ENCODE measurements around the gene MBNL1. TPM values are rescaled to one million over a fixed set of nuclear protein-coding genes. Genes with fewer than 3 reads are reported as not detected.

The MBNL1 gene
- total RNA-seq, 4 donors from 2014 or later = 258 to 478 (median 320) TPM

DNA sequence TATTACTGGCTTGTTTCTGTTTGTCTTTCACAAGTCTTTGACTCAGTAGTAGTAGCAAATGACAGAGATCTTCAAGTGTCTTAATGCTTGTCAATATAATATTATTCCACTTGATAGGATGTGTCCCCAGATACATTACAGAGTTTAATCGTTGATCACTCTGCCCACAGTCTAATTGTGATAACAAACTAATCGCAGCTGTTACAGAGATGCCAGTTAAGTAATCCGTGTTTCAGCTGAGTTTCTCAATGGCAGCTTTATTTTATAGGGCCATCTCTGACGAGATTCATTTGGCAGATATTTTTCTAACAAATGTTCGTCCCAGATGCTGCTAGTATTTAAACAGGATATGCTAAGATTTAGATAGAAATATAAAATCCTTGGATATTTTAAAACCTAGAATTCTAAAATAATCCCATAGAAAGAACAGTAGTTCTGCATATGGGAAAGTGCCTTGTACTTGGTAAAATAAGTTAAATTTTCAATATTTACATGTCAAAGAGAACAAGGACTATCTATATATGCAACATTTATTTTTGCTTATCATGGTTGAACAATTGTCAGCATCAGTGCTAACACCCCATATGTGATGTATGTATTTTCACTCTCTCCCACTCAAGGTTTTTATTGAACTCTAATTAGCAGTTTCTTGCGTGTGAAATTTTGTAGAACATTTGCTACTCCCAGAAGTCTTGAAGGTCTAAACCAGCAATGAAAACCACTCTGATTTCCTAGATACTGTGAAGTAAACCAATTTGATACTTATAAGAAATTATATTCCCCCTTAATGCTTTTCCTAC, 185.5 kb downstream of the MBNL1 start:
- peaks cover 41% of the 10 kb centered on the region for H3K36me3 ChIP-seq

DNA sequence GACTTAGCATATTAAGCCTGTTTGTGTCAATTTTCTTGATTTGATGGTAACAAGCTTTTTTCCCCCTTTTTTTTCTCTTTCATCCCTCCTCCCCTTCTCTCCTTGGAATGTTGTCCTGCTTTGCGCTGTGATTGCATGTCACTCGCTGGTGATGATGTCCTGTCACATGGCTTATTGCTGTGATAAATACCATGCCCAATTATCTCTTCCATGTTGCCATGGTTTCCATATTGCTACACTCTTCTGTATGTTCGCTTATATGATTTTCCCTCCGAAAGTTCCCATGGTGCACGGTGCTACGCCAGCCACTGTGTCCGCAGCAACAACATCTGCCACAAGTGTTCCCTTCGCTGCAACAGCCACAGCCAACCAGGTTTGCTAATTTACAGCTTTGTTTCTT, 187.3 kb downstream of the MBNL1 start:
- H3K36me3 ChIP-seq = peaks cover 48% of the 10 kb centered on the region
- WGBS = 98% methylated on average over 8 of the region's 8 CpGs
- TF ChIP-seq CTCF (IDR thresholded peaks at IDR 0.05) (no peak), POLR2A (IDR thresholded peaks at IDR 0.05) (no peak), EP300 (IDR thresholded peaks at IDR 0.05) (no peak), POLR2AphosphoS5 (IDR thresholded peaks at IDR 0.05) (no peak)

More for the DNA sequence above, 185.5 kb downstream of the MBNL1 start:
- no peak overlapping the region for H3K4me3 ChIP-seq
- no peaks in the 10 kb centered on the region for H3K9me3 ChIP-seq
- H3K27me3 ChIP-seq = no peaks in the 10 kb centered on the region
- no peak overlapping the region for H3K27ac ChIP-seq
- WGBS = 64% methylated on average over 6 of the region's 6 CpGs
- TF ChIP-seq EP300 (IDR thresholded peaks at IDR 0.05) = no peak
- TF ChIP-seq CTCF (IDR thresholded peaks at IDR 0.05) = no peak
- TF ChIP-seq POLR2AphosphoS5 (IDR thresholded peaks at IDR 0.05) = no peak
- TF ChIP-seq POLR2A (IDR thresholded peaks at IDR 0.05) = no peak
- H3K4me1 ChIP-seq = no peaks in the 10 kb centered on the region
- no peak for DNase-seq (ENCODE audit: low spot score in 2 of 2)

DNA sequence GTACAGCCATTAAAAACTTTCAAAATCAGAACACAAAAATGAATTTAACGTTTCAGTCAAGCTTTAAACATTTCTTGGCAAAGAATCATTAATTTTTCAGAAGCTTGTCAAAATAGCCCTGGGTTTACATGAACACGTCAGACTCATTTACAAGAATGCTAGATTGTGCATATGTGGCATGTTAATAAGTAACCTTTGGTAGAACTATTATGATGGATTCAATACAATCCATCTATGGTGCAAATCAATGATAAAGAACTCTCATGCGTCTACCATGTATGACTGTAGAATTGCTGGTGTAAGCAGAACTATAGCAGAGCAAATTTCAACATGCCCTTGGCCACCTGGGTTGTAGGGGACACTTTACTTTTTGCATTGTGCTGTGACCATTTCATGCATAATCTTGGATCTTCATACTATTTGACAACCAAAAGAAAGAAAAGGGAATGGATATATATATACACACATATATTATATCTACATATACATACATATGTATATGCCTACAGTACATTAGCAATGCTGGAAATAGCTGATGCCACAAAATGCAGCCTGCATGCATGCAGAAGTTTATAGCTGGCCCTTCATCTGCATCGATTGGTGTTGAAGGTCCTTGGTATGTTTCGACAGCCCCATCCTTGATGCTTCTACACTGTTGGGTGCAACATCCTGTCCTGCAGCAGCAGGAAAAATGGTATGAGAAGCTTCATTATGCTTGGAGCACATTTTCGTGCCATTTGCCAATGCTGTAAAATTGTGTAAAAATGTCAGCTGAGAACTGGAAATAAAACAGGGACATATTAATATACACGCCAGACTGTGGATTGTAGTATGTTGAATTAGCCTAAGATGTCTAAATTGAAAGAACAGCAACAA, 189.0 kb downstream of the MBNL1 start:
- TF ChIP-seq POLR2AphosphoS5 (IDR thresholded peaks at IDR 0.05) (no peak), CTCF (IDR thresholded peaks at IDR 0.05) (no peak), POLR2A (IDR thresholded peaks at IDR 0.05) (no peak), EP300 (IDR thresholded peaks at IDR 0.05) (no peak)
- DNase-seq (ENCODE audit: low spot score in 2 of 2) = no peak
- Histone ChIP-seq H3K9me3 (no peaks in the 10 kb centered on the region), H3K27me3 (no peaks in the 10 kb centered on the region), H3K4me3 (no peak overlapping the region), H3K4me1 (peaks cover 9% of the 10 kb centered on the region), H3K36me3 (peaks cover 43% of the 10 kb centered on the region), H3K27ac (no peak overlapping the region)
- 71% methylated on average over 7 of the region's 7 CpGs for WGBS

More for the DNA sequence above, 187.3 kb downstream of the MBNL1 start:
- H3K27ac ChIP-seq = no peak overlapping the region
- H3K4me3 ChIP-seq = no peak overlapping the region
- H3K27me3 ChIP-seq = no peaks in the 10 kb centered on the region
- peaks cover 4% of the 10 kb centered on the region for H3K4me1 ChIP-seq
- no peaks in the 10 kb centered on the region for H3K9me3 ChIP-seq
- DNase-seq (ENCODE audit: low spot score in 2 of 2) = no peak

GRCh38 chr3:152458376-152459117, 189.8 kb downstream of the MBNL1 start:
- DNase-seq (ENCODE audit: low spot score in 2 of 2) = no peak
- Histone ChIP-seq H3K4me3 (no peak overlapping the region), H3K4me1 (peaks cover 9% of the 10 kb centered on the region), H3K27ac (no peak overlapping the region), H3K9me3 (no peaks in the 10 kb centered on the region), H3K27me3 (no peaks in the 10 kb centered on the region), H3K36me3 (peaks cover 43% of the 10 kb centered on the region)
- TF ChIP-seq POLR2AphosphoS5 (IDR thresholded peaks at IDR 0.05) (no peak), POLR2A (IDR thresholded peaks at IDR 0.05) (no peak), CTCF (IDR thresholded peaks at IDR 0.05) (no peak), EP300 (IDR thresholded peaks at IDR 0.05) (no peak)
- 69% methylated on average over 5 of the region's 5 CpGs for WGBS
